HG03139 (cell line): Measurements from ENCODE around the gene GRIN3A.
A peak's percentile ranks its signal among the peaks of the same experiment; 100 is the strongest.
"Not testable (repeated sequence)": the region's sequence is repeated elsewhere in the genome, so short reads cannot be mapped to it uniquely, and the experiment has no call there.

Experiments
- ATAC-seq: cut with Tn5 transposase; IDR thresholded peaks from one replicate; pipeline ENCODE4 v1.9.1; 2021; ENCODE audit not compliant: unreplicated experiment

The GRIN3A gene

GRCh38 chr9:101585740-101586139 lies 152.7 kb downstream of the GRIN3A start:
- no peak for ATAC-seq

DNA sequence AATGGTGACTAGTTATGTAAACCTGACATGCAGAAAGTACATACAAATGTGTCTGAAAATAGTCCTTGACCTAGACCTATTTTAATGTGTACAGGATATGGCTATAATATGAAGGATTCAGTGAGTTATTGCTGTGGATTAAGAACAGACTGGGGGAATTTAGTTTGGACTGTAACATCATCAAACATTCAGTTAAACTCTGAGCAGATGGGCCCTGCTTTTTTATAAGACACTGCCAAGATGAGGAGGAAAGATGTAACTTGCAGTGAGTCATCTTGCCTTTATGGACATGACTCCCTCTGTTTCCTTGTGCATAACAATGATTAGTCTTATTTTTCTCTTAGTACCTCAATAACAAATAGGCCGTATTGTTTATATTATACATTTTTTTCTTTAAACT lies 155.9 kb downstream of the GRIN3A start:
- no peak for ATAC-seq

- ATAC-seq = no peak
Measured at GRCh38 chr9:101579711-101580545, 158.5 kb downstream of the GRIN3A start.

DNA sequence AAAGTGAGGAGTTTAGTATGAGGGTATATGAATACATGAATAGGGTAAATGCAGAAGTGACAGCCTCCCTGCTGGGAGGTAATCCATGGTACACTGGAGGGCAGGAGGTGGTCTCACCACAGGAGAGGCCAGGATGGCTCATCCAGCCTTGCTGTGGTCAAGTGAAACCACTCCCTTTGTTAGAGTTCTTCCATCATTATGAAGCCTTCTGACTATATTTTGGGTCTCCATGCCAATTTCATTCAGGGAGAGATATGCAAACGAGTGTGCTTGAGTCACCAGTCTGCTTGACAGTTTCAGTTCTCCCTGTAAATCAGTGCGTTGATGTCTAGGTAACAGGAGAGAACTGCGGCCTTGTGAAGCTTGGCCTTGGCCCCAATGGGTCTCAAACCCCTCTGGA lies 160.1 kb downstream of the GRIN3A start:
- ATAC-seq = peak; percentile 46

- ATAC-seq = no peak
Measured at GRCh38 chr9:101574731-101575333, 163.6 kb downstream of the GRIN3A start.

DNA sequence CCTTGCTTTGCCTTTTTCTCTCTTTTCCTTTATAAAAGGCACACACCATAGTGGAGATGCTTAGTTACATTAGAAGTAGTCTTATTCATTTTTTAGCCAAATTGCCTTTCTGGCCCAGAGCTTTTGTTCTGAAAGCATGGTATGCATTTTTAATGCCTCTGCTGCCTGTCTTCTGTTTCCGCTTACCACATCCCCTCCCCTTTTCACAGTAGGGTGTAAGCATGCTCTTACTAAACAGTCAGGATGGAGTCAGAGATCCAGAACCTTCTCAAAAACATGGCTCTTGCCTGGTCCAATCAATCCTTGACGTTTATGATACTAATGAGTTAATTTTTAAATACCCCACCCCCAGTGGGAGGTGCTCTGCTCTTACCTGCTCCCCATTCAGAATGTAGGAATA lies 166.1 kb downstream of the GRIN3A start:
- no peak for ATAC-seq

GRCh38 chr9:101571114-101571513 lies 167.3 kb downstream of the GRIN3A start:
- ATAC-seq = no peak

DNA sequence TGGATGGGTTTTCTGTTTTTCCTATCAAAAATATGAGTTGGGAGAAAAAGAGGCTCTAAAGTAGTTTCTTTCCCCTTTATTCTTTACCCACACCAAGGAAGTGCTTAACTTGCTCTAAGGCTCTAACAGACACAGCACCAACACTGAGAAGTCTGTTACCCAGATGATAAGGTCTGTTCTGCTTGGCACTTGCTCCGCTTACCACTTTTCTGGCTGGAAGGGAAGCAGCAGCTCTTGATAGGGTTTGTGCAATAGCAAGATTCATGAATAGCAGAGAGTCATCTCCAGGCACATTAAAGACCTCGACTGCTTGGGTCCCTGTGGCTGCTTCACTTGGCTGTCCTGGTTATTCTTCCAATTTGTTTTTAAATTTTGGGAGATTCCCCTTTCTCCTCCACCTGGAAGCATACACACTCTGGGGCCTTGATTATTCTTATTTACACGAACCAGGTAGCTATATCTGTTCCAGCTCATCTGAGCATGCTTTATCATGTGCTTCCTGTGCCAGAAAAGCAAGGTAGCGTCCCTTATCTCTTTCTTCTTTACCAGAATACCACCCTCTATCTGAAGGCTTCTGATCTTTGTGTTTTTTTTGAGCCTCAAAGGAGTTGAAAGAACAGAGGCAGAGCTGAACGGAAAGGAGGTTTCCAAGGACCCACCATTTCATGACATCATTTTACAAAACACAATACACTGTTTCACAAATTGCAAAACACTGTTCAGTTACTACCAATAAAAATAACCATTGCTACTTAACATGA lies 168.5 kb downstream of the GRIN3A start:
- no peak for ATAC-seq

DNA sequence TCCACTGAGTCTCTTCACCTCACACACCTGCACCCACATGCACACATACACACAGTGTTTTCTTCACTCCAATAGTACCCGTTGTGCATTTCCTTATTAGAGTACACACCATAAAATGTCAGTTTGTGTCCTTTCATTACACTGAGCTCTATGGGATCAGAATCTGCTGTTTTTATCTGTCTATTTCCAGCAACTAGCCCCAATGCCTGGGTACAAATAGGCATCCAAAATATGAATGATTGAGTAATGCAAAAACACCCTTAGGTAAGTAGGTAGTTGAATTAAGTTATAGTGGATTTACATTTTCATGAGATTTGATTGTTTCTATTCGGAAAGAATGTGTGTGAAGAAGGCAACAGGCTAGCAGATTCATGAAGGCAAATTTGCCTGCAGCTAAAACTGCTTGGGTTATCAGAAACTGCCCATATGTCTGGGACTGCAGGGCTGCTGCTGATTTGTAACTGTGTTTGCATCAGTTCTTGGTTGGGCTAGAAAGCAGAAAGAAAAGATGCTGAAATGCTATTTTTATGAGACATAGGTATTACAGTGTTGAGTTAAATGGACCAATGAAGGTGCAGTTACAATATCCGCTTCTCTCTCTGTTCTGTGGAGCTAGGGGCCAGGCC lies 170.6 kb downstream of the GRIN3A start:
- no peak for ATAC-seq

- no peak for ATAC-seq
Measured at GRCh38 chr9:101566904-101567724, 171.3 kb downstream of the GRIN3A start.

DNA sequence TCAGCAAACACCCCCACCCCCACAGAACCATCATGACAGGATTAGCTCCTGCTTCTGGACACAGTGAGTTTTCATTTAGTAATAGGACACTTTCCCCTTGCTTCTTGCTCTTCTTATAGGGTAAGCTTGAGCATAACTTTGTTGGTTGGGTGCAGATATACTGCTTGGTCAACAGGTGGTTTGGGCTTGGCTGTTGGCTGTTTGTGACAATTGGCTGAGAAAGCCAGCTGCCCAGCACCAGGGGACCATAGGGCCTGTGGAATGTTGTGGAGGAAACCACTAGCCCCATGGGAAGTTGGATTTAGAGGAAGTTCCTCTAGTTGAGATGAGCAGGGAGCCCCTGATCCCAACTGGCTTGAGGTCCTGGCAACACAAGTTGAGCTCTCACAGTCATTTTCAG lies 174.2 kb downstream of the GRIN3A start:
- no peak for ATAC-seq

GRCh38 chr9:101562966-101563365 lies 175.5 kb downstream of the GRIN3A start:
- no peak for ATAC-seq

DNA sequence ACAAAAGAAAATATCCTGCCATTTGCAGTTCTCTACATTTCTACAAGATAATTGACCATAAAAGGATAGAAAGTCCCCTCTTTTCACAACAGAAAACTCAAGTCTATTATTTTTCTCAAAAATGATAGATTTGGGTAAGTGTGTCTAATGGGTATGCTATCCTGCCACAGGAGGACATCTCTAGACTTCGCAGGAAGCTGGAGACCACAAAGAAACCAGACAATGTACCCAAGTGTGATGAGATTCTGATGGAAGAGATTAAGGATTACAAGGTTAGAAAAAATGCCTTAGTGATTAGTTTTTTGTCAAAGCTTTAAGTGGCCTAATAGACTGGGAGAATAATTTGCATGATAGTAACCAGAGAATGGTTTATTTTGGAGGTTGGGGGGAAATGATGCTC lies 176.7 kb downstream of the GRIN3A start:
- ATAC-seq = no peak

- not testable (repeated sequence) for ATAC-seq
Measured at GRCh38 chr9:101549472-101550098, 188.9 kb downstream of the GRIN3A start.

DNA sequence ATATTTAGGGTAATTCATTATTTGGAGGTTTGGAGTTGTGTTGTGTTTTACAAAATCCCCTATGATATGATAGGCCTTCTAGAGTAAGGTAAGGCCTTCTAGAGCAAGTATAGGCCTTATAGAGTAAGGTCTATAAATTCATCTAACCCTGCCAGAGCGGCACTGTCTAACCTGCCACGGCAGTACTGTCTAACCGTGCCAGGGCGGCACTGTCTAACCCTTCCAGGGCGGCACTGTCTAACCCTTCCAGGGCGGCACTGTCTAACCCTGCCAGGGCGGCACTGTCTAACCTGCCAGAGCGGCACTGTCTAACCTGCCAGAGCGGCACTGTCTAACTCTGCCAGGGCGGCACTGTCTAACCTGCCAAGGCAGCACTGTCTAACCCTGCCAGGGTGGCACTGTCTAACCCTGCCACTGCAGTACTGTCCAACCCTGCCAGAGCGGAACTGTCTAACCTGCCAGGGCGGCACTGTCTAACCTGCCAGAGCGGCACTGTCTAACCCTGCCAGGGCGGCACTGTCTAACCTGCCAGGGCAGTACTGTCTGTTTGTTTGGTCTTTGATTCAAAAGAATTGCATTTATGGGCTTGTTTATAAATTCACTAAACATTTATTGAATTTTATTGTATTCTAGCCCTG lies 195.2 kb downstream of the GRIN3A start:
- no peak for ATAC-seq

- no peak for ATAC-seq
Measured at GRCh38 chr9:101540069-101540468, 198.4 kb downstream of the GRIN3A start.

DNA sequence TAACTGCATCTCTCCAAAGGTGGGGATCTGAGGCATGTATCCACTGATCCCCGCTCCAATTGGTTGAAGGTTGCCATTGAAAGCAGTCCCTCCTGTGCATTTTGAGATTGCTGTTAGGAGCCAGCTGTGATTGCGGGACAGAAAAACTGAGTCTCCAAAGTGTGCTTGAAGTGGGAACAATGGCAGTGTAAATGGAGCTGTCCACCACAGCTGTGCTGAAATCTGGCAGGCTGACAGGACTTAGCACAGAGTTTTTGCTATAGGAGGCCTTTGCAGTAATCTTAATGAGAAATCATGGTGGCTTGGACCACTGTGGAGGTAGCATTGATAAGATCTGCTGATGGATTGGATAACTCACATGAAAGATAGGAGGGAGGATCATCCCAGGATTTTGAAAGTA lies 201.5 kb downstream of the GRIN3A start:
- no peak for ATAC-seq

DNA sequence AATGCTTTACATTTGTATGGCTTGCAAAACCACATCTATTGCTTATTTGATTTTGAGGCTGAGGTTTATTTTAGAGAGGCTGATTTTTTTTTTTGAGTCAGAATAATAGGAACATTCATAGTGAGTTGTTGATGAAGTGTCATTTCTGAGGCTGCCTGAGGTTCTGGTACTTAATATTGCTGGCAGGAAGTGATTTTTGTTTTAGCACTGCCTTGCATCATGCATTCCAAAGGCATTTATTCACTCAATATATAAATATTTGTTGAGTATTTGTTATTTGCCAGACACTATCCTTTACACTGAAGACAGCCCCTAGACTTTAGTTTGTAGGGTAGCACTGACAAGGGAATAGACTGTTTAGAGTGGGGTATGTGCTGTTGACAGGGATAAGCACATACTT lies 202.1 kb downstream of the GRIN3A start:
- no peak for ATAC-seq

- ATAC-seq = peak; percentile 97
Measured at GRCh38 chr9:101533334-101534204, 204.9 kb downstream of the GRIN3A start, which contains the start of gene RNF20. Gene RNF20 (plus strand): TSS chr9:101533853. CDS start chr9:101535424, 1,571 bp downstream.
